Measurements from ENCODE around the gene TRAF4. TPM values are rescaled to one million over a fixed set of nuclear protein-coding genes. Genes with fewer than 3 reads are reported as not detected.
"Not testable (repeated sequence)": the region's sequence is repeated elsewhere in the genome, so short reads cannot be mapped to it uniquely, and the experiment has no call there.

TRAF4 gene
- total and polyA plus RNA-seq, 2 donors (not counting 3 experiments of a cell fraction or from before 2014, with no cell fraction given), result 79.5 to 83.9 TPM

DNA sequence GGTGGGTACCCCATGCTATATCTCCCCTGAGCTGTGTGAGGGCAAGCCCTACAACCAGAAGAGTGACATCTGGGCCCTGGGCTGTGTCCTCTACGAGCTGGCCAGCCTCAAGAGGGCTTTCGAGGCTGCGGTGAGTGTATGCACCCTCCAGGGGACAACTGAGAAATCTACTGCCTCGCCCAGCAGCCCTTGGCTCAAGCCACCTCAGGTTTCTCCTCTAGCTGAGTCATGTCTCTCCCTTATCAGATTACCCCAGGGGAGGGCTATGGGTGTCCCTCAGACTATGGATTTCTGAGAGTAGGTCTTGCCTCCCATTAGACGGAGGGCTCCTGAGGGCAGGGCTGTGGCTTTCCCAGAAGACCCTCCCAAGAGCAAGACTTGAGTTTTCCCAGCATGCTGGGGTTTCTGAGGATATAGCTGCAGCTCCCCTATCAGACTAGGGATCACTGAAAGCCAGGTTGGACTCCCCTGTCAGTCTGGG is 8.5 kb upstream of the TRAF4 start:
- Histone ChIP-seq H3K27ac (ENCODE audit: insufficient read depth, low read depth, low read length) (no peak overlapping the region), H3K9me3 (replicated peaks; ENCODE audit: control insufficient read depth, insufficient read depth, low read length) (no peaks in the 10 kb centered on the region), H3K9me1 (replicated peaks; ENCODE audit: control insufficient read depth, extremely low read depth, insufficient read depth, low read length) (no peaks in the 10 kb centered on the region), H3K4me1 (ENCODE audit: control insufficient read depth, extremely low read depth, insufficient read depth, low read length) (no peaks in the 10 kb centered on the region), H3K4me2 (ENCODE audit: insufficient read depth, low read length) (no peak overlapping the region), H3K36me3 (ENCODE audit: control insufficient read depth in 2 of 2, extremely low read depth in 1 of 2, insufficient read depth in 2 of 2, low read length in 2 of 2) (no peaks in the 10 kb centered on the region), H2AFZ (ENCODE audit: low read depth, low read length) (no peak overlapping the region), H3K27me3 (ENCODE audit: control insufficient read depth in 2 of 2, insufficient read depth in 2 of 2, low read length in 2 of 2) (no peaks in the 10 kb centered on the region), H3K79me2 (ENCODE audit: control insufficient read depth, insufficient read depth, low read length) (no peaks in the 10 kb centered on the region), H3K9ac (replicated peaks; ENCODE audit: extremely low read depth, insufficient read depth, low read length) (no peak overlapping the region), H4K20me1 (replicated peaks; ENCODE audit: control insufficient read depth, extremely low read depth, insufficient read depth, low read length) (no peaks in the 10 kb centered on the region), H3K4me3 (replicated peaks in 1 of 3; ENCODE audit: insufficient read depth in 1 of 3, low read depth in 1 of 3, low read length in 3 of 3) (no peak overlapping the region)
- ChIA-PET POLR2A (no interaction called here), CTCF (interaction anchor here (1.4 to 13.7 kb wide), 2 partner anchors 8 to 12 kb away, joined by 8 to 602 read pairs; partner anchors contain the start of gene TRAF4)
- dilution Hi-C loops (cut with MboI; ENCODE audit: extremely low pct_ligation_motif_present, low sequenced_read_pairs), result no loop called here
- intact Hi-C loops (cut with micrococcal nuclease), result no loop called here
- DNase-seq (ENCODE audit: low read depth, low spot score) (no peak), FAIRE-seq (no peak)
- TF ChIP-seq, protein P1, sequence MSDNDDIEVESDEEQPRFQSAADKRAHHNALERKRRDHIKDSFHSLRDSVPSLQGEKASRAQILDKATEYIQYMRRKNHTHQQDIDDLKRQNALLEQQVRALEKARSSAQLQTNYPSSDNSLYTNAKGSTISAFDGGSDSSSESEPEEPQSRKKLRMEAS (IDR thresholded peaks at IDR 0.05; ENCODE audit: insufficient read depth, insufficient read length), result no peak
- TF ChIP-seq MYC (IDR thresholded peaks at IDR 0.05; ENCODE audit: low read depth, low read length), result no peak
- no peak for TF ChIP-seq POLR2AphosphoS5 (IDR thresholded peaks at IDR 0.05; ENCODE audit: insufficient read depth, low read depth, low read length)
- TF ChIP-seq, protein P2, sequence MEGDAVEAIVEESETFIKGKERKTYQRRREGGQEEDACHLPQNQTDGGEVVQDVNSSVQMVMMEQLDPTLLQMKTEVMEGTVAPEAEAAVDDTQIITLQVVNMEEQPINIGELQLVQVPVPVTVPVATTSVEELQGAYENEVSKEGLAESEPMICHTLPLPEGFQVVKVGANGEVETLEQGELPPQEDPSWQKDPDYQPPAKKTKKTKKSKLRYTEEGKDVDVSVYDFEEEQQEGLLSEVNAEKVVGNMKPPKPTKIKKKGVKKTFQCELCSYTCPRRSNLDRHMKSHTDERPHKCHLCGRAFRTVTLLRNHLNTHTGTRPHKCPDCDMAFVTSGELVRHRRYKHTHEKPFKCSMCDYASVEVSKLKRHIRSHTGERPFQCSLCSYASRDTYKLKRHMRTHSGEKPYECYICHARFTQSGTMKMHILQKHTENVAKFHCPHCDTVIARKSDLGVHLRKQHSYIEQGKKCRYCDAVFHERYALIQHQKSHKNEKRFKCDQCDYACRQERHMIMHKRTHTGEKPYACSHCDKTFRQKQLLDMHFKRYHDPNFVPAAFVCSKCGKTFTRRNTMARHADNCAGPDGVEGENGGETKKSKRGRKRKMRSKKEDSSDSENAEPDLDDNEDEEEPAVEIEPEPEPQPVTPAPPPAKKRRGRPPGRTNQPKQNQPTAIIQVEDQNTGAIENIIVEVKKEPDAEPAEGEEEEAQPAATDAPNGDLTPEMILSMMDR (IDR thresholded peaks at IDR 0.05; ENCODE audit: extremely low read depth in 1 of 2, insufficient read depth in 1 of 2, low read depth in 1 of 2, low read length in 2 of 2), result no peak
- no TSS peak for BruUV-seq (replicated peaks)

- H4K20me1 ChIP-seq (replicated peaks; ENCODE audit: control insufficient read depth, extremely low read depth, insufficient read depth, low read length); H3K79me2 ChIP-seq (ENCODE audit: control insufficient read depth, insufficient read depth, low read length); FAIRE-seq; H3K9ac ChIP-seq (replicated peaks; ENCODE audit: extremely low read depth, insufficient read depth, low read length); H3K27ac ChIP-seq (ENCODE audit: insufficient read depth, low read depth, low read length); H3K9me3 ChIP-seq (replicated peaks; ENCODE audit: control insufficient read depth, insufficient read depth, low read length); H2AFZ ChIP-seq (ENCODE audit: low read depth, low read length); H3K36me3 ChIP-seq (ENCODE audit: control insufficient read depth in 2 of 2, extremely low read depth in 1 of 2, insufficient read depth in 2 of 2, low read length in 2 of 2); BruUV-seq (replicated peaks); H3K9me1 ChIP-seq (replicated peaks; ENCODE audit: control insufficient read depth, extremely low read depth, insufficient read depth, low read length); POLR2A ChIA-PET; H3K4me2 ChIP-seq (ENCODE audit: insufficient read depth, low read length); H3K4me3 ChIP-seq (replicated peaks in 1 of 3; ENCODE audit: insufficient read depth in 1 of 3, low read depth in 1 of 3, low read length in 3 of 3); H3K27me3 ChIP-seq (ENCODE audit: control insufficient read depth in 2 of 2, insufficient read depth in 2 of 2, low read length in 2 of 2); intact Hi-C loops (cut with micrococcal nuclease); dilution Hi-C loops (cut with MboI; ENCODE audit: extremely low pct_ligation_motif_present, low sequenced_read_pairs); DNase-seq (ENCODE audit: low read depth, low spot score); H3K4me1 ChIP-seq (ENCODE audit: control insufficient read depth, extremely low read depth, insufficient read depth, low read length): not testable (repeated sequence)
- CTCF ChIA-PET, result interaction anchor here (1.2 to 13.7 kb wide), 3 partner anchors 9 to 11 kb away, joined by 3 to 602 read pairs (median 8); partner anchors contain the start of gene TRAF4
These were observed 7.7 kb upstream of the TRAF4 start for GRCh38 chr17:28735913-28736769.

All from endothelial cell of umbilical vein (primary cell).